ENCODE measurements around the gene UTP25.

Gene UTP25

GRCh38 chr1:209839875-209840546 lies 12.2 kb downstream of the UTP25 start:
- DNase-seq (ENCODE audit: low spot score), result peak; percentile 41

- no peak for DNase-seq (ENCODE audit: low spot score)
These were observed 12.8 kb downstream of the UTP25 start for GRCh38 chr1:209840611-209841010.

- DNase-seq (ENCODE audit: low spot score), result no peak
These were observed 17.1 kb downstream of the UTP25 start for GRCh38 chr1:209844695-209845407.

GRCh38 chr1:209845408-209845725 lies 17.6 kb downstream of the UTP25 start:
- no peak for DNase-seq (ENCODE audit: low spot score)

GRCh38 chr1:209849388-209849787 lies 21.6 kb downstream of the UTP25 start:
- no peak for DNase-seq (ENCODE audit: low spot score)

- DNase-seq (ENCODE audit: low spot score), result no peak
These were observed 22.7 kb downstream of the UTP25 start for GRCh38 chr1:209850342-209850979.

GRCh38 chr1:209853676-209854075 lies 25.9 kb downstream of the UTP25 start:
- DNase-seq (ENCODE audit: low spot score), result no peak

- DNase-seq (ENCODE audit: low spot score), result no peak
These were observed 26.4 kb downstream of the UTP25 start for GRCh38 chr1:209854196-209854595.

GRCh38 chr1:209855006-209855405 lies 27.2 kb downstream of the UTP25 start:
- no peak for DNase-seq (ENCODE audit: low spot score)

GRCh38 chr1:209855623-209856022 lies 27.9 kb downstream of the UTP25 start:
- no peak for DNase-seq (ENCODE audit: low spot score)

- DNase-seq (ENCODE audit: low spot score), result no peak
These were observed 30.9 kb downstream of the UTP25 start for GRCh38 chr1:209858561-209859103.

GRCh38 chr1:209860293-209860881 lies 32.6 kb downstream of the UTP25 start:
- peak; percentile 76 for DNase-seq (ENCODE audit: low spot score)

GRCh38 chr1:209861242-209861641 lies 33.5 kb downstream of the UTP25 start:
- no peak for DNase-seq (ENCODE audit: low spot score)

- no peak for DNase-seq (ENCODE audit: low spot score)
These were observed 34.9 kb downstream of the UTP25 start for GRCh38 chr1:209862391-209863356.

GRCh38 chr1:209863766-209864485 lies 36.2 kb downstream of the UTP25 start:
- DNase-seq (ENCODE audit: low spot score), result no peak

- DNase-seq (ENCODE audit: low spot score), result no peak
These were observed 38.4 kb downstream of the UTP25 start for GRCh38 chr1:209866201-209866600.

- DNase-seq (ENCODE audit: low spot score), result no peak
These were observed 41.7 kb downstream of the UTP25 start for GRCh38 chr1:209869291-209870149.

- DNase-seq (ENCODE audit: low spot score), result no peak
These were observed 42.5 kb downstream of the UTP25 start for GRCh38 chr1:209870151-209870831.

GRCh38 chr1:209871006-209871405 lies 43.2 kb downstream of the UTP25 start:
- no peak for DNase-seq (ENCODE audit: low spot score)

All from LoVo (cell line).